ENCODE results near the gene ASPHD2.
A peak's percentile ranks its signal among the peaks of the same experiment; 100 is the strongest.

Gene ASPHD2

DNA sequence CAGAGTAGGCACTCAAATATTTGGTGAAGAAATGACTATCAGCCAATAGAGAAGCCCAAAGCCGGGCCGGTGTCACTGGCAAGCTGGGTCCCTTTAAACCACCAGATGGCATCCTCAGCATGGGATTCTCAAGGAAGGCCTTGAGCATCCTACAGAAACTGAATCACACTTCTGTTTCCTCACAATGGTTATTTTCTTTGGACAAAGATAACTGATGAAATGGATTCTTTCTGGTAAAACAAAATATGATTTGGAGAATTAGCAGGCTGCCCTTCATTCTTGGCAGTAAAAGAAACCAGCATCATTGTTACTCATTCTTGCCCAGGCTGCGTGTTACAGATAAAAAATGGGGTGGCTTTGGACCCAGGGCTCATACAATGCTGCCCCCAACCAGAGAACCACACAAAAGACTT lies 30.3 kb upstream of the ASPHD2 start:
- no peak overlapping the region for H3K4me3 ChIP-seq (ENCODE audit: low read depth, low read length)
- no peak overlapping the region for H3K4me2 ChIP-seq (ENCODE audit: low read length)
- H3K27ac ChIP-seq (ENCODE audit: low read depth, low read length), result no peak overlapping the region
- no peak overlapping the region for H4K12ac ChIP-seq (ENCODE audit: low read depth, low read length)
- H4K8ac ChIP-seq (ENCODE audit: low read depth, low read length), result no peak overlapping the region
- H4K91ac ChIP-seq (ENCODE audit: low read depth, low read length), result no peak overlapping the region
- no peak overlapping the region for H2BK5ac ChIP-seq (ENCODE audit: low read depth, low read length, poor library complexity)
- no peak overlapping the region for H2BK120ac ChIP-seq (ENCODE audit: insufficient read depth, low read length, poor library complexity)
- no peak overlapping the region for H2AFZ ChIP-seq (ENCODE audit: insufficient read depth, low read length, poor library complexity)
- H3K9me3 ChIP-seq (ENCODE audit: insufficient read depth, low read depth, low read length), result no peaks in the 10 kb centered on the region
- no peaks in the 10 kb centered on the region for H3K79me1 ChIP-seq (ENCODE audit: low read length)
- H3K23ac ChIP-seq (ENCODE audit: low read length), result no peak overlapping the region
- DNase-seq, result peak; percentile 76 to 82
- no peak overlapping the region for H3K14ac ChIP-seq (ENCODE audit: low read length)
- H3K36me3 ChIP-seq (ENCODE audit: control insufficient read depth in 1 of 2, insufficient read depth in 2 of 2, low read length in 2 of 2), result no peaks in the 10 kb centered on the region
- H3K27me3 ChIP-seq (ENCODE audit: insufficient read depth, low read length), result no peaks in the 10 kb centered on the region
- no peak overlapping the region for H3K18ac ChIP-seq (ENCODE audit: low read length)
- H3K4me1 ChIP-seq (ENCODE audit: control insufficient read depth in 1 of 2, insufficient read depth in 2 of 2, low read length in 2 of 2), result no peaks in the 10 kb centered on the region
- H3K4ac ChIP-seq (ENCODE audit: low read depth, low read length), result no peak overlapping the region
- no peaks in the 10 kb centered on the region for H3K79me2 ChIP-seq (ENCODE audit: control insufficient read depth, insufficient read depth, low read length, poor library complexity)
- no peak overlapping the region for H2AK5ac ChIP-seq (ENCODE audit: low read length)
- no peak overlapping the region for H2BK12ac ChIP-seq (ENCODE audit: low read length)
- WGBS (ENCODE audit: extremely low coverage, insufficient coverage, insufficient read length), result no CpG with 5 or more reads among the region's 3 CpGs
- H3K9ac ChIP-seq (ENCODE audit: low read length), result no peak overlapping the region

DNA sequence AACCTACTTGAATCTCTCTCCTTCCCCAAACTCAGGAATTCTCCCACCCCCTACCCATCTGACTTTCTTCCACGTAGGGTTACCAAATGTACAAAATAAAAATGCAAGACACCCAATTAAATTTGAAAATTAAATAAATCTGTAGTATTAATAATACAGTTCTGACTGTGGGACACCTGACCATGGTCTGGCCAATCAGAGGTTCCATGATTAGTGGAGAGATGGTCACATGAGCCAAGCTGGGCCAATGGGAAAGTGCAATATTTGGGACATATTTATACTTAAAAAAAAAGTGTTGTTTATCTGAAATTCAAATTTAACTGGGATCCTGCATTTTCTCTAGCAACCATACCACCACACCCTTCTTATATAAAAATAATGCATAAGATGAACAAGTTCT lies 29.8 kb upstream of the ASPHD2 start:
- no peak overlapping the region for H3K14ac ChIP-seq (ENCODE audit: low read length)
- H3K9me3 ChIP-seq (ENCODE audit: insufficient read depth, low read depth, low read length), result no peaks in the 10 kb centered on the region

DNA sequence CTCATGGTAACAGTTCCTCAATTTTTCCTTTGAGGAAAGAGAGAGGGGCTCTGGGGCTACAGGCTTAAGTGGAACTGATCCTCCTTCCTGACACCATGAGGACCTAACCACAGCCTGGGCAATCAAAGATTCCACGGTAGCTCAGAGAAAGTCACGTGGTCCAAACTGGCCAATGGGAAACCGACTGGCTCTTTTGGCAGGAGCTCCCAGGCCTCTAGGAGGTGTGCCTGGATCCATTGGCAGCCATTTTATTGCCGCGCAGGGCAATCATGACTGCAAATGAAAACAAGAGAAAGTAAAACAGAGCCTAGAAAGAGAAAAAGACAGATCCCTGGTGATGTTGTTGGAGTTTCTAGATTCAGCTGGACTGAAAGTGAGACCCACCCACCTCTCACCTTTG lies 27.3 kb upstream of the ASPHD2 start:
- no peak overlapping the region for H3K18ac ChIP-seq (ENCODE audit: low read length)

More for the DNA sequence above, 29.8 kb upstream of the ASPHD2 start:
- H3K27me3 ChIP-seq (ENCODE audit: insufficient read depth, low read length), result no peaks in the 10 kb centered on the region
- H3K9ac ChIP-seq (ENCODE audit: low read length), result no peak overlapping the region
- no peak overlapping the region for H3K27ac ChIP-seq (ENCODE audit: low read depth, low read length)
- no peak overlapping the region for H2AFZ ChIP-seq (ENCODE audit: insufficient read depth, low read length, poor library complexity)
- no peak overlapping the region for H3K4ac ChIP-seq (ENCODE audit: low read depth, low read length)
- no peak overlapping the region for H3K18ac ChIP-seq (ENCODE audit: low read length)
- no peak overlapping the region for H3K23ac ChIP-seq (ENCODE audit: low read length)
- no peaks in the 10 kb centered on the region for H3K36me3 ChIP-seq (ENCODE audit: control insufficient read depth in 1 of 2, insufficient read depth in 2 of 2, low read length in 2 of 2)
- H3K4me3 ChIP-seq (ENCODE audit: low read depth, low read length), result no peak overlapping the region
- H2AK5ac ChIP-seq (ENCODE audit: low read length), result no peak overlapping the region
- no peak overlapping the region for H3K4me2 ChIP-seq (ENCODE audit: low read length)
- no peak for DNase-seq
- no peak overlapping the region for H2BK5ac ChIP-seq (ENCODE audit: low read depth, low read length, poor library complexity)
- no peaks in the 10 kb centered on the region for H3K79me2 ChIP-seq (ENCODE audit: control insufficient read depth, insufficient read depth, low read length, poor library complexity)
- no peak overlapping the region for H2BK12ac ChIP-seq (ENCODE audit: low read length)
- no CpG with 5 or more reads among the region's 1 CpG for WGBS (ENCODE audit: extremely low coverage, insufficient coverage, insufficient read length)
- no peaks in the 10 kb centered on the region for H3K79me1 ChIP-seq (ENCODE audit: low read length)
- H4K8ac ChIP-seq (ENCODE audit: low read depth, low read length), result no peak overlapping the region
- no peak overlapping the region for H2BK120ac ChIP-seq (ENCODE audit: insufficient read depth, low read length, poor library complexity)
- no peak overlapping the region for H4K91ac ChIP-seq (ENCODE audit: low read depth, low read length)
- no peaks in the 10 kb centered on the region for H3K4me1 ChIP-seq (ENCODE audit: control insufficient read depth in 1 of 2, insufficient read depth in 2 of 2, low read length in 2 of 2)
- H4K12ac ChIP-seq (ENCODE audit: low read depth, low read length), result no peak overlapping the region

DNA sequence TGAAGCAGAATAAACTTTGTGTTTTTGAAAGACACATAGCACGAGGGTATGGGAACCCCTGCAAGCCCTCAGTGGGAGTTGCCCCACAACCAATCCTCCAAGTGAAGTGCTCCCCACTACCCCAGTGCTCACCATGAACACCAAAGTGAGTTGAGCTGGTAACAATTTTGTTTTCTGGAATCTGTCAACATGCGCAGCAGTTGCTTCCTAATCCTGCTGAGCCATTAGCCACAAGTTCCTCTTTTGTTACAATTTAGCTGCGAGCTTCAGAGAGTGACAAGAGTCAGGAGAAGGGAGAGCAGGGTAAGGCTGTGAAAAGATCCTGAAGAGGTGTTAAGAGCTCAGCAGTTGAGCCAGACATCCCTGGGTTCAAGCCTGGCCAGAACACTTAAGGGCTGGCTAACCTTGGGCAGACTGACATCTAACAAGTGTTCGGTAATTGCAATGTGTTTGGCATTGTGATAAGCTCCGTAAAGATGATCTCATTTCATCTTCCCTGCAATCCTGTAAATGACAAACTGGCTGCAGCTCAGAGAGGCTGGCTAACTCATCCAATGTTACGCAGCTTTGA lies 24.1 kb upstream of the ASPHD2 start:
- Histone ChIP-seq H3K36me3 (ENCODE audit: control insufficient read depth in 1 of 2, insufficient read depth in 2 of 2, low read length in 2 of 2) (no peaks in the 10 kb centered on the region), H3K79me1 (ENCODE audit: low read length) (no peaks in the 10 kb centered on the region), H4K12ac (ENCODE audit: low read depth, low read length) (no peak overlapping the region), H3K27ac (ENCODE audit: low read depth, low read length) (no peak overlapping the region), H3K79me2 (ENCODE audit: control insufficient read depth, insufficient read depth, low read length, poor library complexity) (no peaks in the 10 kb centered on the region), H2BK12ac (ENCODE audit: low read length) (peak overlapping the region; percentile 62), H3K4me2 (ENCODE audit: low read length) (no peak overlapping the region), H3K4me3 (ENCODE audit: low read depth, low read length) (no peak overlapping the region), H2BK120ac (ENCODE audit: insufficient read depth, low read length, poor library complexity) (no peak overlapping the region), H3K4me1 (ENCODE audit: control insufficient read depth in 1 of 2, insufficient read depth in 2 of 2, low read length in 2 of 2) (peaks cover 5 to 10% of the 10 kb centered on the region in 2 experiments), H2BK5ac (ENCODE audit: low read depth, low read length, poor library complexity) (no peak overlapping the region), H3K9ac (ENCODE audit: low read length) (no peak overlapping the region), H4K8ac (ENCODE audit: low read depth, low read length) (no peak overlapping the region), H3K14ac (ENCODE audit: low read length) (no peak overlapping the region), H4K91ac (ENCODE audit: low read depth, low read length) (no peak overlapping the region), H2AFZ (ENCODE audit: insufficient read depth, low read length, poor library complexity) (no peak overlapping the region), H3K18ac (ENCODE audit: low read length) (no peak overlapping the region), H3K4ac (ENCODE audit: low read depth, low read length) (no peak overlapping the region), H3K27me3 (ENCODE audit: insufficient read depth, low read length) (no peaks in the 10 kb centered on the region), H3K9me3 (ENCODE audit: insufficient read depth, low read depth, low read length) (no peaks in the 10 kb centered on the region), H2AK5ac (ENCODE audit: low read length) (no peak overlapping the region), H3K23ac (ENCODE audit: low read length) (no peak overlapping the region)
- WGBS (ENCODE audit: extremely low coverage, insufficient coverage, insufficient read length), result no CpG with 5 or more reads among the region's 6 CpGs
- DNase-seq, result peak in 1 of 2 donors; percentile 20

More for the DNA sequence above, 27.3 kb upstream of the ASPHD2 start:
- no peak overlapping the region for H2AK5ac ChIP-seq (ENCODE audit: low read length)
- peak in 1 of 2 donors; percentile 32 for DNase-seq
- no CpG with 5 or more reads among the region's 5 CpGs for WGBS (ENCODE audit: extremely low coverage, insufficient coverage, insufficient read length)
- no peak overlapping the region for H4K8ac ChIP-seq (ENCODE audit: low read depth, low read length)
- H3K79me1 ChIP-seq (ENCODE audit: low read length), result no peaks in the 10 kb centered on the region
- no peak overlapping the region for H3K4me2 ChIP-seq (ENCODE audit: low read length)
- no peak overlapping the region for H3K27ac ChIP-seq (ENCODE audit: low read depth, low read length)
- no peak overlapping the region for H2BK12ac ChIP-seq (ENCODE audit: low read length)
- no peaks in the 10 kb centered on the region for H3K9me3 ChIP-seq (ENCODE audit: insufficient read depth, low read depth, low read length)
- peaks cover 5 to 10% of the 10 kb centered on the region in 2 experiments for H3K4me1 ChIP-seq (ENCODE audit: control insufficient read depth in 1 of 2, insufficient read depth in 2 of 2, low read length in 2 of 2)
- H3K4me3 ChIP-seq (ENCODE audit: low read depth, low read length), result no peak overlapping the region
- no peak overlapping the region for H4K91ac ChIP-seq (ENCODE audit: low read depth, low read length)
- H3K23ac ChIP-seq (ENCODE audit: low read length), result no peak overlapping the region
- no peaks in the 10 kb centered on the region for H3K27me3 ChIP-seq (ENCODE audit: insufficient read depth, low read length)
- no peak overlapping the region for H2AFZ ChIP-seq (ENCODE audit: insufficient read depth, low read length, poor library complexity)
- no peak overlapping the region for H2BK120ac ChIP-seq (ENCODE audit: insufficient read depth, low read length, poor library complexity)
- no peak overlapping the region for H4K12ac ChIP-seq (ENCODE audit: low read depth, low read length)
- no peaks in the 10 kb centered on the region for H3K79me2 ChIP-seq (ENCODE audit: control insufficient read depth, insufficient read depth, low read length, poor library complexity)
- no peak overlapping the region for H3K14ac ChIP-seq (ENCODE audit: low read length)
- H3K9ac ChIP-seq (ENCODE audit: low read length), result no peak overlapping the region
- no peaks in the 10 kb centered on the region for H3K36me3 ChIP-seq (ENCODE audit: control insufficient read depth in 1 of 2, insufficient read depth in 2 of 2, low read length in 2 of 2)
- H2BK5ac ChIP-seq (ENCODE audit: low read depth, low read length, poor library complexity), result no peak overlapping the region
- no peak overlapping the region for H3K4ac ChIP-seq (ENCODE audit: low read depth, low read length)
